HG02798 (cell line): ENCODE data around the gene SDF4.

Experiments
- ATAC-seq: cut with Tn5 transposase; IDR thresholded peaks from one replicate; pipeline ENCODE4 v1.9.1; 2021; ENCODE audit warnings: mild to moderate bottlenecking; ENCODE audit not compliant: unreplicated experiment, poor library complexity

Gene SDF4

GRCh38 chr1:1232208-1232795 is 501 bp upstream of the SDF4 start, which contains the start of gene B3GALT6:
Gene B3GALT6, plus strand, starts transcription at chr1:1232237. Its CDS starts 42 bp downstream, at chr1:1232279.
- no peak for ATAC-seq

- ATAC-seq = no peak
These were observed 973 bp downstream of the SDF4 start for GRCh38 chr1:1230656-1231399.

GRCh38 chr1:1229770-1230169 is 2.0 kb downstream of the SDF4 start:
- no peak for ATAC-seq

- no peak for ATAC-seq
These were observed 3.0 kb downstream of the SDF4 start for GRCh38 chr1:1228596-1229321.

- no peak for ATAC-seq
These were observed 3.6 kb downstream of the SDF4 start for GRCh38 chr1:1228187-1228586.

- ATAC-seq = no peak
These were observed 4.4 kb downstream of the SDF4 start for GRCh38 chr1:1227386-1227785.

GRCh38 chr1:1226566-1227362 is 5.0 kb downstream of the SDF4 start:
- ATAC-seq = no peak

GRCh38 chr1:1225913-1226312 is 5.9 kb downstream of the SDF4 start:
- ATAC-seq = no peak

- no peak for ATAC-seq
These were observed 6.5 kb downstream of the SDF4 start for GRCh38 chr1:1225238-1225845.

- ATAC-seq = no peak
These were observed 7.9 kb downstream of the SDF4 start for GRCh38 chr1:1223891-1224290.

GRCh38 chr1:1223321-1223720 is 8.5 kb downstream of the SDF4 start:
- ATAC-seq = no peak

- ATAC-seq = no peak
These were observed 9.1 kb downstream of the SDF4 start for GRCh38 chr1:1222575-1223225.

- ATAC-seq = no peak
These were observed 9.8 kb downstream of the SDF4 start for GRCh38 chr1:1221887-1222574.

GRCh38 chr1:1220197-1220596 is 11.6 kb downstream of the SDF4 start:
- no peak for ATAC-seq

- no peak for ATAC-seq
These were observed 12.5 kb downstream of the SDF4 start for GRCh38 chr1:1219341-1219740.

GRCh38 chr1:1218524-1219200 is 13.1 kb downstream of the SDF4 start:
- ATAC-seq = no peak

- no peak for ATAC-seq
These were observed 13.9 kb downstream of the SDF4 start for GRCh38 chr1:1217621-1218523.
